GM21360 (cell line): ENCODE measurements around the gene CNNM4.
"Not testable (repeated sequence)": the region's sequence is repeated elsewhere in the genome, so short reads cannot be mapped to it uniquely, and the experiment has no call there.

Experiments used
- ATAC-seq: cut with Tn5 transposase; IDR thresholded peaks from one replicate; pipeline ENCODE4 v1.9.1; 2021; ENCODE audit warnings: mild to moderate bottlenecking, moderate library complexity; ENCODE audit not compliant: unreplicated experiment

CNNM4 gene

DNA sequence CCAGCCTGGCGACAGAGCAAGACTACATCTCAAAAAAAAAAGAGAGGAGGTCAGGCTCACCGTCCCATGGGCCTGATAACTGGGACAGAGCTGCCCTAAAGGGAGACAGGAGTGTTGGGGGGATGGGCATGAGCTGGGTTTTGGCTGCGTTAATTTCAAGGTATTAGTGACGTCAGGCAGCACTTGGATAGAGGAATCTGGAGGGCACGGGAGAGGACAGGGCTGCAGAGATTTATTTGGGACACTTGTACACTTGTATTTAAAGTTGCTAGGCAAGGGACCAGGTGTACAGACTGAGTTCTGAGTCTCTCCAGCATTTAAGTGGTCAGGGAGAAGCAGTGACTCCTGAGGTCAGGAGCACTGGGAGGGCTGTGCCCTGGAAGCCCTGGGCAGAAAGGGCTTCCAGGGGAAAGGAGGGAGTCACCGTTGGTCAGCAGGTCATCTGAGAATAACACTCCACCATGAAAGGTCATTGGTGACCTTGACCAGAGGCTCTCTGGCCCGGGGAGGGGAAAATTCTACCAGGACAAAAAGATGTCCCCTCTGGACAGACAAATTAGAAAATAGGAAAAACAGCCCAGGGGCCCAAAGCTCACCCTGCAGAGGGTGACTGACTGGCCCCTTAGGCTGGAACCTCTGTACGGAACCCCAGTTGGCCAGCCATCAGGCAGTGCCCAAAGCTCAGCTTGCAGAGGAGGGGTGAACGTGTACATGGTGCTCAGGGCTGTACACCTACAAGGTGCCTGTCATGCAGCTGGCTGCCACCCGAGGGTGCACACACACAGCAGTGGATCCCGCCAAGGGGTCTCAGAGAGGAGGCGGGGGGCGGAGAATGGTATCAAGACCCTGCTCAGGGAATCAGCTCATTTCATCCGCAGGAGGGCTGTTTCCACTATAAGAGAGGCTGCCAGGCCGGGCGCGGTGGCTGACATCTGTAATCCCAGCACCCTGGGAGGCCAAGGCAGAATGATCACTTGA, 32.4 kb downstream of the CNNM4 start:
- no peak for ATAC-seq

DNA sequence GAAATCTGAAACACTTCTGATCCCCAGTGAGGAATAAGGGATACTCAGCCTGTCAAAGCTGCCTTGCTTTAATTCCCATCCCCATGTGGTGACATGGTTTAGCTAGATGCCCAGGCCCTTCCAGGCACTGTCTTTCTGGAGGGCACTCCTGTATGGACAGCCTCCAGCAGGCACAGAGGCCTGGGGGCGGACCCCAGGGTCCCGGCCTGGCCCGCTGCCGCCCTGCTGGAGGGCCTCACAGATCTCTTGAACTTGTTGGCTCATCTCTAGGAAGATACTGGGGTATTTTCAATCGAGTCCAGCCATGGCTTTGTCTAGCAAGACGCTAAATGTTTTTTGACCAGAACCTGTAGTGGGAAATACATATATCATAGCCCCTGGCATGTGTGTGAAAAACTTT, 34.4 kb downstream of the CNNM4 start:
- no peak for ATAC-seq

DNA sequence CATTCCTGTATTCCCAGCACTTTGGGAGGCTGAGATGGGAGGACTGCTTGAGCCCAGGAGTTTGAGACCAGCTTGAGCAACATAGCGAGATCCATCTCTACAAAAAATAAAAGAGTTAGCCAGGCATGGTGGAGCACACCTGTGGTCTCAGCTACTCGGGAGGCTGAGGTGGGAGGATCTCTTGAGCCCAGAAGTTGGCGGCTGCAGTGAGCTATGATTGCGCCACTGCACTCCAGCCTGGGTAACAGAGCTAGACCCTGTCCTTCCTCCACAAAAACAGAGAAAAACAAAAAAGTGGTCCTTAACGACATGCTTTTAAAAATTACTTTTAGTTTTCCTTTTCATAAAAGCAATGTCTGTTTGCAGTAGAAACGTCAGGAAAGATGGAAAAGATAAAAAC, 35.8 kb downstream of the CNNM4 start:
- not testable (repeated sequence) for ATAC-seq

DNA sequence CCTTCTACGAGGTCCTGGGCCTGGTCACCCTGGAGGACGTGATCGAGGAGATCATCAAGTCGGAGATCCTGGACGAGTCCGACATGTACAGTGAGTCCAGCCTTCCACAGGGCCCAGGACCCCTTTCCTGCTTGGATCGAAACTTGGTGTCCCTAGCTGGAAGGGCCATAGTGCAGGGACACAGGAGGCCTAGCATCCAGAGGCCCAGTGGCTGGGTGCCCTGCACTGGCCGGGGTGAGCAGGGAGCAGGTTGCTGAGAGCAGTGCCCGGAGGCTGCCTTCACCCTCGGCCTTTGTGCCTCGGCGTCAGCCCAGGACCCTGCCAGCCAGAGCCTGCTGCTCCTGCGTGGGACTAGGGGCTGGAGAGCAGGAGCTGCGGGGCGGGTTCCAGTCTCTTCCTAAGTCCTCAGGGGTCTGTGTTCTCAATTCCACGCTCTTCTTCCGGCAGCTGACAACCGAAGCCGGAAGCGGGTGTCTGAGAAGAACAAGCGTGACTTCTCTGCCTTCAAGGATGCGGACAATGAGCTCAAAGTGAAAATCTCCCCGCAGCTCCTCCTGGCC, 36.4 kb downstream of the CNNM4 start:
- ATAC-seq: no peak

DNA sequence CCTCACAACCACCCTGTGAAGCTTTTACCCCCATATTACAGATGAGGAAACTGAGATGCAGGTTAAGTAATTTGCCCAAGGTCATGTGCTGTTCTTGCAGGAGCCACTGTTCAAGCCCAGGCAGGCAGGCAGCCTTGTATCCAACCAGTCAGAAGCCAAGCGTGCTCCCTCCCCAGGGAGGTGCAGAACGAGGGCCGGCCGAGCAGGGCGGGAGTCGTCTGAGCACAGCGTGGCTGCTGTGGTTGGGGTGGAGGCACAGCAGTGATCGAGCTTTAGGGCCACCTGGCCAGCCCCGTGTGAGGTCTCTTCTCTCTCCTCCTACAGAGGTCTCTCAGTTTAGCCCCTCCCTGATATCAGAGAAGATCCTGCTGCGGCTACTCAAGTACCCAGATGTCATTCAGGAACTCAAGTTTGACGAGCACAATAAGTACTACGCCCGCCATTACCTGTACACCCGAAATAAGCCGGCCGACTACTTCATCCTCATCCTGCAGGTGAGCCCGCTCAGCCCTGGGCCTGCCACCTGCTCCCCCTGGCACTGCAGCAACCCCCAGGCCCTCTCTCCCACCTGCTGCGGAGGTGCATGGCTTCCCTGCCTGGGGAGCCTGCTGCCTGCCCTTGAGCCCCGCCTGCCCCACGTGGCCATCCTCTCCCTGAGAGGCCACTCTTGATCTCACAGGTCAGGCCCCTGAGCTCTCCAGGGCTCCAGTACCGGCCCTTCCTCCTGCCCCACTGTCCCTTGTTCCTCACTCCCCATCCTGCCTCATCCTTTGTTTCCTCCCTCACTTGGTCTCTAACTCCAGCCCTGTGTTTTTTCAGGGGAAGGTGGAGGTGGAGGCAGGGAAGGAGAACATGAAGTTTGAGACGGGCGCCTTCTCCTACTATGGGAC, 38.3 kb downstream of the CNNM4 start:
- no peak for ATAC-seq

DNA sequence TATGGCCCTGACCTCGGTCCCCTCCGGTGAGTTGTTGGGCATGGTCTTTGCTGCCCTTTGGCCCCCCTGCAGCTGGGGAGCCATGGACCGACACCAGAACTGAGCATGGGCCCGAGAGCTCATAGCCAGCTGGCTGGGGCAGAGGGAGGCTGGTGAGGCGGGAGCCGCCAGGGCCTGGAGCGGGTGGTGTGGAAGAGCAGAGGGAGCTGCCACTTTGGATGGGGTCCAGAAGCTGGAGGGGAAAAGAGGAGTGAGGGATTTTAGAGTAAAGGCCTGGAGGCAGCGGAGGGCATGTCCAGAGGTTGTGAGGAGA, 38.9 kb downstream of the CNNM4 start:
- ATAC-seq: no peak

DNA sequence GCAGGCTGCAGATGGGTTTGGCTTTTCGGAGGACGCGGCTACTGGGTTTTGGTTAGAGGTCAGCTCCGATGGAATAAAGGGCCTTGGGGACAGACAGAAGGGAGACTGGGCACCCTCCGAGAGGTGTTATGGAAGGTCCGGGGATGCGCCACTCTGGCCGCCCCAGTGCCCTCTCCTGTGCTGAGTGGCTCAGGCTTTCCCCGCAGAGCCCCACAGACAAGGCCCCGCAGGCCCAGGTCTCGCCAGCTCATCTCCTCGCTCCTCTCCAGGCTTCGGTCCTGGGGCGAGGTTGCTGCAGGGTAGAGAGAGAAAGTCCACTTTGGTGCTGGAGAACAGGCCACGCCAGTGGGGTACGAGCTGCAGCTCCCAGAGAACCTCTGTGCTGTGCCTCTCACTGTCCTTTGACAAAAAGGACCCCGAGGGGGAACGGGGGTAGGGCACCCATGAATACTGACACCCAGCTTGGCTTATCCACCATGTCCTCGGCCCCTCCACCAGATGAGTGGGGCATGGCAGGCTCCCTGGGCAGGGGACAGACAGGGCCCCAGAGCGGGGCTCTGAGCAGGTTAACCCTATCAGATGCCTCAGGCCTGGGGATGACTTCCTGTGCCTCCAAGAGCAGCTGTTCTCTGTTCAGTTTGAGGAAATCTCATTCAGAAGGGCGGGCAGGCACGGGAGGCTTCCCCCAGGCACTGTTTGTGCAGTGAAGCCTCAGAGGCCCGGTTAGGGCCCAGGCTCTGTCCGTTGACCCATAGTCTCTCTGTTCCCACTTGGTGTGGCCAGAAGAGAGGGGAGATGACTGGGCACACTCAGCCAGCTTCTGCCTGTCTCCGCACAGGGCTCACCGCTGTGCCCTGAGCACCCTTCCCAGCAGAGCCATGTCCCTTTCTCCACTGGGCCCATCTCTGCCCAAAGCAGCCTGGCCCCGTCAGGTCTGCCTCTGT, 39.6 kb downstream of the CNNM4 start:
- no peak for ATAC-seq

DNA sequence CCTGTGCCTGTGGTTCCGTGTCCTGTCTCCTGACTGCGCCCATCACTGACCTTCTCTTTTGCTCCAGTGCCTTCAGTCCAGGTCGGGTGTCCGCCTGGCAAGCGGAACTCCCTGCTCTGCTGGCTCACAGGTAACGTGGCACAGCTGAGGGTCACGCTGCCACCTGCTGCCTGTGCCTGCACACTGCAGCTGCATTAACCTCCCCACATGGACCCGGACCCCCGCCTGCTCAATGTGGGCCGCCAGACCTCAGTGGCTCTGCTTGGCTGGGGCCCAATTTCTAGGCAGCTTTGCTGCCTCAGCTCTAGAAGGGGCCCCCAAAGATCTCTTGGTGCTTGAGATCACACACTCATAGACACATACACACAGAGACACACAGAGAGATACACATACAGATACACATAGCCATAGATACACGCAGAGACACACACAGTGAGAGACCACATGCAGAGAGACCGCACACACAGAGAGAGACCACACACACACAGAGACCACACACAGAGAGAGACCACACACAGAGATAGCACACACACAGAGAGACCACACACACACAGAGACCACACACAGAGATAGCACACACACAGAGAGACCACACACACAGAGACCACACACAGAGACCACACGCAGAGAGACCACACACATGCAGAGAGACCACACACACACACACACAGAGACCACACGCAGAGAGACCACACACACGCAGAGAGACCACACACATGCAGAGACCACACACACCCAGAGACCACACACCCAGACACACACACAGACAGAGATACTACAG, 40.5 kb downstream of the CNNM4 start:
- no peak for ATAC-seq

DNA sequence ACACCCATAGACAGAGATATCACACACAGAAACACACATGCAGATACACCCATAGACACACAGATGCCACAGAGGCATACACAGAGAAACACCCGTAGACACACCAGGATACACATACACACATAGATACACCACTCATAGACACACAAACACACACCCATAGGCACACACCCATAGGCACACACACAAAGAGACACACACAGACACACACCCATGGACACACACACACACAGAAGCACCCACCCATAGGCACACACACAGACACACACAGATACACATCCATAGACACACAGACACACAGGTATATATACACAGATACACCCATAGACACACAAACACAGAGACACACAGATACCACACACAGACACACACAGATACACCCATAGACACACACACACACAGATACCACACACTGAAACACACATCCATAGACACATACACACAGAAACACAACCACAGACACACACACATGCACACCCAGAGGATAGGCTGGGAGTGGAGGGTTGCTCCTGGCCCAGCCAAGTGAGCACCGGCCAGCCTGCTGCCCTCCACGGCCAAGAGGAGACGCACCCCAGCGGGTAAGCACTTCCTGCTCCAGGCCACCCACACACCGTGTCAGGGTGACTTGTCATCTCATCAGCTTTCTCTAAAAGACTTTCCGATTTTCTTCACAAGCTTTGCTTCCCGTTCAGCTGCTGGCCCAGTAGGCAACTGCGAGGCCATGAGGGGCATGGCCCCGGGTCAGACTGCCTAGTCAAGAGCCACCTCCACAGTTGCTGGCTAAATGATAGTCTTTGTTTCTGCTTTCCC, 41.3 kb downstream of the CNNM4 start:
- no peak for ATAC-seq

DNA sequence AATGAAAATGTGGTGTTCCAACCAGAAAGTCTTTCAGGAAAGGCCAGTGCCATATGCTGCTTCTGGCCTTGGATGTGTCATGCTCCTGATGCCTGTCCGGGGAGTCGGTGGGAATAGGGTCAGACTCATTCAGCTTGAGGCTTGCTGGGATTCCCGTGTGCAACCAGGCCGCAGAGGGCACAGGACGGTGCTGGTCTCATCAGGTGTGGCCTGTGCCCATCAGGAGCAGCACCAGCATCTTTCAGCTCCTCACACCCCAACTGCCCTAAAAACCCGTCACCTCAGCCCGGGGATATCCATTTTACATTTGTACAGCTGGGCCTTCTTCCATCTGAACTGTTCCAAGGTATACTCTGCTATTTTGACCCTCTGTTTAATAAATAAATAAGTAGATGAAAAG, 42.0 kb downstream of the CNNM4 start:
- no peak for ATAC-seq

DNA sequence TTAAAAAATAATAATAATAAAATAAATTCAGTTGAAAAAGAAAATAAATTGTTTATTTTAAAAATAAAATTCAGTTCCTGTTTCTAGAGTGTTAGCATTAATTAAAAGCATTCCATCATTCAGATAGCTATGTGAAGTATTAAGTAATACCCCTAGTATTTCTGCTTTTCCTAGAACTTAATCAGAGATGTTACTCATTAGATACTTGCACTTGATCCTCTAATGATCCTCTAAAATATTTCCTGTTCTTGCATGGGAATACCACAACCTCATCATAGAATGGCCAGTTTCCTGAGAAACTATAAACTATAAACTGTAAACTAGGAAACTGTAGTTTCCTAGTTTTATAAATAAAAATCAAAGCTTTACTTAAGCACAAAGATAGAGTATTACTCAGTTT, 44.3 kb downstream of the CNNM4 start:
- ATAC-seq: no peak

DNA sequence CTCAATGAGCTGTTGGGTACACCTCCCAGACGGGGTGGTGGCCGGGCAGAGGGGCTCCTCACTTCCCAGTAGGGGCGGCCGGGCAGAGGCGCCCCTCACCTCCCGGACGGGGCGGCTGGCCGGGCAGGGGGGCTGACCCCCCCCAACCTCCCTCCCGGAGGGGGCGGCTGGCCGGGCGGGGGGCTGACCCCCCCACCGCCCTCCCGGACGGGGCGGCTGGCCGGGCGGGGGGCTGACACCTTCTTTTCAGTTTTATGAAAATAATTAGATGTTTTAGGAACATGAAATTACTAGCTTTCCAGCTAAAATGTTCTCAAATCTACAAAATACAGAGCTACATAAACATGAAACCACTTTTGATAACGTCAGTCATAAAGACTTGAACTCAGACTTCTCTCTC, 45.2 kb downstream of the CNNM4 start:
- ATAC-seq: not testable (repeated sequence)

DNA sequence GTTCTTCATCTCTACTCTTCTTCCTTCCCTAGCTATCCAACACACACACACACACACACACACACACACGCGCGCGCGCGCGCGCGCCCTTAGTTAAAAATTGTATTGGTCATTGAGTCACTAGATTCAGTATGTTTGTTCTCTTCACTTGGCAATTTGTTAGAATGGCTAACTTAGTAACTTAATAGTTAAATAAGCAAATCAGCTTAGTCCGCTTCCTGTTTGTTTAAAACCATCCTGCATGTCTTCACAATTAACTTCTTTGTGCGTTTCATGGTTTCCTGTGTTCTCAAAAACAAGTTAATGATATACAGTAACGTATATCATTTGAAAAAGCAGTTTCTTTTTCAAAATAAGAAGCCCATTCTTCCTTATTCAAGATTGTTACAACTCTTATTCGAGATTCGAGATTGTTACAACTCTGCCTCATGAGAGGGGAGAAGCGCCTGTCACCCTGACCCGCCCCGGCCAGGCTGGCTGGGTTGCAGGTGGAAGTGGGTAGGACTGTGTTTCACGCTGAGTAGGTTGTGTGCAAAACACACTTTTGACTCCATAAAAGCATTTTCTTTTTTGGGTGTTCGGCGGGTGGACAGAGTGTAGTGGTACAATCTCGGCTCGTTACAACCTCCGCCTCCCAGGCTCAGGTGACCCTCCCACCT, 45.9 kb downstream of the CNNM4 start:
- no peak for ATAC-seq

DNA sequence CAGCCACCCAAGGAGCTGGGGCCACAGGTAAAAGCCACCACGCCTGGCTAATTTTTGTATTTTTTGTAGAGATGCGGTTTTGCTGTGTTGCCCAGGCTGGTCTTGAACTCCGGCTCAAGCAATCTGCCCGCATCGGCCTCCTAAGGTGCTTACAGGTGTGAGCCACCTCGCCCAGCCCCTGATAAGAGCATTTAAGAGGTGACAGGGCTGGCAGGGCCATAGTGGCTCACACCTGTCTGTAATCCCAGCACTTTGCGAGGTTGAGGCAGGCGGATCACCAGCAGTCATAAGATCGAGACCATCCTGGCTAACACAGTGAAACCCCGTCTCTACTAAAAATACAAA, 46.4 kb downstream of the CNNM4 start:
- no peak for ATAC-seq

DNA sequence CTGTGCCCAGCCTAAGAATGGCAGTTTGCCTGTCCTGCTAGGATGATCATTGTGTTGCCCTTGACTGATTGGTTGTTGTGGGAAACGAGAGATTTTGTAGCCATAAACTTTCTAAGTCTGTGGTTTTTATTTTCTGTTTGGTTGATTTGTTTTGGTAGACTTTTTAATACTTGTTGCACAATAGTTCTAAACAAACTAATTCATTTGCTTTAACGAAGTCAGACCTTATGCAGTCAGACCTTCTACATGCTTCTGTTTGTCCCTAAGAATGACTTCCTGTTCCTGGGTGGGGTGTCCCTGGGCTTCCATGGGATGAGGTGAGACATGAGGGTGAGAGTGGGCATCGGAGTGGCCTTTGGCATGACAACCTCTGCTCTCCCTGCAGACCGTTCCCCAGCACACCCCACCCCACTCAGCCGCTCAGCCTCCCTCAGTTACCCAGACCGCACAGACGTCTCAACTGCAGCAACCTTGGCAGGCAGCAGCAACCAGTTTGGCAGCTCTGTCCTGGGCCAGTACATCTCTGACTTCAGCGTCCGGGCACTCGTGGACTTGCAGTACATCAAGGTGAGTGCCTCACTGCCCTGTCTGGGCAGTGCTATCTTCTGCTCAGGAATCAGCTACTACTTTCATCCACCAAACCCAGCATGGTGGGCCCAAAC, 47.6 kb downstream of the CNNM4 start:
- ATAC-seq: no peak

DNA sequence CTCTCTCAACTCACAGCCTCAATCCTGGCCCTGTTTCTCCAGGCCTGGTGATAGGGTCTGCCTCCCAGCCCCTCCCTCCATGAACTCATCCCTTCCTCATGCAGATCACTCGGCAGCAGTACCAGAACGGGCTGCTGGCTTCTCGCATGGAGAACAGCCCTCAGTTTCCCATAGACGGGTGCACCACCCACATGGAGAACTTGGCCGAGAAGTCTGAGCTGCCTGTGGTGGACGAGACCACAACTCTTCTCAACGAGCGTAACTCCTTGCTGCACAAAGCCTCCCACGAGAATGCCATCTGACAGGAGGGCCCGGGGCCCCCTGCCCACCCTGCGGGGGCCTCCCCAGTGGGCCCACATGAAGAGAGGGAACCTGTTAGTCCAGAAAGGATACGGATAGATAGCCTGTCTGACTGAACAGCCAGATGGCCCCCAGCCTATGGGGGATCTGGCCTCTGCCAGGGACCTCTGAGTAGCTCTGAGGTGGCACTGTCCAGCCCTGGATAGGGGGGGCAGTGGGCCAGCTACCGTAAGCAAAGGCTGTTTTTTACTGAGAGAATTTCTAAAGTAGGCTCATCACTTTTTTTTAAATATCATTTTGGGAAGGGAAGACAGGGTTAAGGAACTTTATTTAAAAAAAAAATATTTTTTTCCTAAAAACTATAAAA, 48.6 kb downstream of the CNNM4 start:
- ATAC-seq: no peak

DNA sequence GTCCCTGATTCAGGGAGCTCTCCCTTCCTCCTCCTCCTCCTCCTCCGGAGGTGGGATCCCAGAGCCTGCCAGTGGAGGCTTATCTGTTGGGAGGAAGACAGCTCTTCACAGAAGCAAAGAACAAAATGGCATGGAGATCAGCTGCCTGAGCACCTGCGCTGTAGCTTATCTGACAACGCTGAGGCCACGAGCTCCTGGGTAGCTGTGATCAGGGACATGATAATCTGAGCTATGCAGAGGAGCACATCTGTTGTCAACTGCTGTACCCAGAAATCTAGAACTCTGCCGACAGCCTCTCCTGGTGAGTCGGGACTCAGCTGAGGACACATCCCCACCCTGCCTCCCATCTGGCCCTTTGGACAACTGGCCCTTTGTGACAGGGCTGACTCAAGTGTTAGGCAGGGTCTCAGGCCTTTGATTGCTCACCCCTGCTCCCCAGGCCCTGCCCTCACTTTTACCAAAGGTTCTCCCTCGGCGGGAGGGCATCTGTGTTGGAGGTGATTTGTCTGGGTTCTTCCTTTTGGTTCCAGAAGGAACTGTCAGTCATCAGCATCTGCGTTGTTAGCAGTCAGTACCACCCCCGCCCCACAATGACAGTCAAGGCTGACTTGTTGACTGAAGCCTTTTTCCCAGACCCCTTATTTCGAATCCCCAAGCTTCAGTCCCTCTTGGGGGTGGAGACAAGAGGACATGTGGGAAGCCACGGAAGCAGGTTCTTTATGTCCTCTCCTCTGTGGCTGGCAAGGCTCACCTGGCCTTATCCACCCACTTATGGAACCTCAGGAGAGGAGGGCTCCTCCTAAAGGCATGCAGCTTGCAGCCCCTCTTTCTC, 49.5 kb downstream of the CNNM4 start:
- no peak for ATAC-seq
